Measurements from ENCODE around the gene AGMO. TPM values are rescaled to one million over a fixed set of nuclear protein-coding genes. Genes with fewer than 3 reads are reported as not detected.

AGMO gene
- total RNA-seq, 1 donor from 2014 or later: not detected

- no peak for TF ChIP-seq CTCF (IDR thresholded peaks at IDR 0.05; ENCODE audit: unreplicated experiment)
- Mint-ChIP-seq H3K27me3 (ENCODE audit: unreplicated experiment) (no peaks in the 10 kb centered on the region), H3K27ac (ENCODE audit: unreplicated experiment) (no peak overlapping the region), H3K36me3 (ENCODE audit: low read depth, unreplicated experiment) (no peaks in the 10 kb centered on the region), H3K4me3 (ENCODE audit: unreplicated experiment) (no peak overlapping the region), H3K9me3 (ENCODE audit: unreplicated experiment) (no peaks in the 10 kb centered on the region), H3K4me1 (ENCODE audit: unreplicated experiment) (peaks cover 3% of the 10 kb centered on the region)
- DNase-seq (ENCODE audit: low spot score): no peak
Observed at GRCh38 chr7:15407910-15408309, 153.9 kb downstream of the AGMO start.

- H3K4me1 Mint-ChIP-seq (ENCODE audit: unreplicated experiment): peaks cover 3% of the 10 kb centered on the region
- DNase-seq (ENCODE audit: low spot score): no peak
- H3K9me3 Mint-ChIP-seq (ENCODE audit: unreplicated experiment): no peaks in the 10 kb centered on the region
- H3K27ac Mint-ChIP-seq (ENCODE audit: unreplicated experiment): no peak overlapping the region
- no peak for TF ChIP-seq CTCF (IDR thresholded peaks at IDR 0.05; ENCODE audit: unreplicated experiment)
- no peaks in the 10 kb centered on the region for H3K36me3 Mint-ChIP-seq (ENCODE audit: low read depth, unreplicated experiment)
- no peaks in the 10 kb centered on the region for H3K27me3 Mint-ChIP-seq (ENCODE audit: unreplicated experiment)
- no peak overlapping the region for H3K4me3 Mint-ChIP-seq (ENCODE audit: unreplicated experiment)
Observed at GRCh38 chr7:15403751-15404150, 158.1 kb downstream of the AGMO start.

- no peak for DNase-seq (ENCODE audit: low spot score)
- Mint-ChIP-seq H3K4me1 (ENCODE audit: unreplicated experiment) (peaks cover 3% of the 10 kb centered on the region), H3K9me3 (ENCODE audit: unreplicated experiment) (no peaks in the 10 kb centered on the region), H3K27ac (ENCODE audit: unreplicated experiment) (no peak overlapping the region), H3K4me3 (ENCODE audit: unreplicated experiment) (no peak overlapping the region), H3K27me3 (ENCODE audit: unreplicated experiment) (no peaks in the 10 kb centered on the region), H3K36me3 (ENCODE audit: low read depth, unreplicated experiment) (no peaks in the 10 kb centered on the region)
- no peak for TF ChIP-seq CTCF (IDR thresholded peaks at IDR 0.05; ENCODE audit: unreplicated experiment)
Observed at GRCh38 chr7:15403315-15403714, 158.5 kb downstream of the AGMO start.

GRCh38 chr7:15402436-15403136, 159.2 kb downstream of the AGMO start:
- no peak for TF ChIP-seq CTCF (IDR thresholded peaks at IDR 0.05; ENCODE audit: unreplicated experiment)
- no peak overlapping the region for H3K4me3 Mint-ChIP-seq (ENCODE audit: unreplicated experiment)

GRCh38 chr7:15400440-15400839, 161.4 kb downstream of the AGMO start:
- Mint-ChIP-seq H3K4me3 (ENCODE audit: unreplicated experiment) (no peak overlapping the region), H3K9me3 (ENCODE audit: unreplicated experiment) (no peaks in the 10 kb centered on the region), H3K36me3 (ENCODE audit: low read depth, unreplicated experiment) (peaks cover 4% of the 10 kb centered on the region), H3K27ac (ENCODE audit: unreplicated experiment) (no peak overlapping the region), H3K4me1 (ENCODE audit: unreplicated experiment) (no peaks in the 10 kb centered on the region), H3K27me3 (ENCODE audit: unreplicated experiment) (peaks cover 2% of the 10 kb centered on the region)
- no peak for DNase-seq (ENCODE audit: low spot score)
- no peak for TF ChIP-seq CTCF (IDR thresholded peaks at IDR 0.05; ENCODE audit: unreplicated experiment)

More at GRCh38 chr7:15402436-15403136, 159.2 kb downstream of the AGMO start:
- DNase-seq (ENCODE audit: low spot score): no peak
- Mint-ChIP-seq H3K9me3 (ENCODE audit: unreplicated experiment) (no peaks in the 10 kb centered on the region), H3K36me3 (ENCODE audit: low read depth, unreplicated experiment) (peaks cover under 1% of the 10 kb centered on the region), H3K27ac (ENCODE audit: unreplicated experiment) (no peak overlapping the region), H3K27me3 (ENCODE audit: unreplicated experiment) (no peaks in the 10 kb centered on the region), H3K4me1 (ENCODE audit: unreplicated experiment) (no peaks in the 10 kb centered on the region)
